Caco-2 (cell line): Measurements from ENCODE around the gene MYO9A. TPM values are rescaled to one million over a fixed set of nuclear protein-coding genes. Genes with fewer than 3 reads are reported as not detected.

Source experiments
- BruUV-seq: library from RNA; stranded (reverse); fragments of 400-500 nt; replicated peaks from 2 replicates; lab custom pipeline; 2021; lab: Mats Ljungman, UMichigan
- CTCF ChIA-PET: fragments of 300-600 bp; sonication (Branson Sonifier 250); formaldehyde crosslinking; loops from one replicate; lab custom pipeline; 2022; ENCODE audit warnings: antibody characterized with exemption; lab: Charles Lee
- POLR2A ChIA-PET: fragments of 300-600 bp; sonication (Branson Sonifier 250); formaldehyde crosslinking; loops from one replicate; lab custom pipeline; 2022; ENCODE audit warnings: antibody characterized with exemption; lab: Charles Lee
- DNase-seq, 2 experiments: peaks; one replicate each; pipeline versions ENCODE4 v3.0.0 to v3.0.0-alpha.2; 2020 to 2022
- H3K27me3 ChIP-seq: replicated peaks from 2 replicates; pipeline ENCODE4 v1.6.0; 2011; ENCODE audit warnings: low read length; ENCODE audit not compliant: control insufficient read depth, insufficient read depth
- H3K36me3 ChIP-seq: 2 replicates; pipeline ENCODE4 v1.5.1; 2011; ENCODE audit warnings: low read length; ENCODE audit not compliant: control insufficient read depth, insufficient read depth
- H3K4me1 ChIP-seq: fragments of 250-450 bp; sonication (Bioruptor Pico); 2 replicates; pipeline ENCODE4 v1.5.1; 2020; ENCODE audit warnings: mild to moderate bottlenecking
- H3K4me3 ChIP-seq: 2 replicates; pipeline ENCODE4 v1.5.1; 2011; ENCODE audit warnings: low read depth, mild to moderate bottlenecking, control low read depth, low read length
- H3K9me3 ChIP-seq: fragments of 250-450 bp; sonication (Bioruptor Pico); 2 replicates; pipeline ENCODE4 v1.5.1; 2020; ENCODE audit warnings: mild to moderate bottlenecking, moderate library complexity
- H3K27ac Mint-ChIP-seq: one replicate; pipeline ENCODE4 v1.8.0; 2022; ENCODE audit warnings: mixed read lengths; ENCODE audit not compliant: unreplicated experiment
- H3K27me3 Mint-ChIP-seq: one replicate; pipeline ENCODE4 v1.8.0; 2022; ENCODE audit warnings: mixed read lengths; ENCODE audit not compliant: insufficient read depth, unreplicated experiment
- H3K36me3 Mint-ChIP-seq: one replicate; pipeline ENCODE4 v1.8.0; 2022; ENCODE audit warnings: mild to moderate bottlenecking, mixed read lengths; ENCODE audit not compliant: insufficient read depth, unreplicated experiment
- H3K4me1 Mint-ChIP-seq: one replicate; pipeline ENCODE4 v1.8.0; 2022; ENCODE audit warnings: low read depth, mixed read lengths; ENCODE audit not compliant: unreplicated experiment
- H3K4me3 Mint-ChIP-seq: one replicate; pipeline ENCODE4 v1.8.0; 2022; ENCODE audit warnings: mild to moderate bottlenecking, moderate library complexity, mixed read lengths; ENCODE audit not compliant: unreplicated experiment
- H3K9me3 Mint-ChIP-seq: one replicate; pipeline ENCODE4 v1.8.0; 2022; ENCODE audit warnings: mixed read lengths; ENCODE audit not compliant: unreplicated experiment
- intact Hi-C: fragments of 100-400 bp; cut with micrococcal nuclease; formaldehyde crosslinking; loops from one replicate; pipeline ENCODE4 v1.10.0; 2022; ENCODE audit not compliant: unreplicated experiment
- total RNA-seq: library from RNA; stranded (reverse); gene quantifications from 2 replicates; pipeline ENCODE4 v1.2.3, GENCODE V29; 2022
- TF ChIP-seq, protein P1 (sequence below), 2 experiments: fragments of 200-600 bp in 1 of 2; IDR thresholded peaks; 1 replicate in 1 of 2; 2 replicates in 1 of 2; pipeline versions ENCODE4 v1.5.1 to v1.8.0; 2011 to 2022; ENCODE audit warnings: antibody characterized with exemption in 1 of 2, control low read depth in 1 of 2, inconsistent platforms in 1 of 2, low read depth in 1 of 2, low read length in 1 of 2, mild to moderate bottlenecking in 1 of 2, moderate library complexity in 1 of 2; ENCODE audit not compliant: insufficient read depth in 1 of 2, severe bottlenecking in 1 of 2, unreplicated experiment in 1 of 2

The MYO9A gene
- total RNA-seq, 1 experiment from 2014 or later: 71.9 TPM

DNA sequence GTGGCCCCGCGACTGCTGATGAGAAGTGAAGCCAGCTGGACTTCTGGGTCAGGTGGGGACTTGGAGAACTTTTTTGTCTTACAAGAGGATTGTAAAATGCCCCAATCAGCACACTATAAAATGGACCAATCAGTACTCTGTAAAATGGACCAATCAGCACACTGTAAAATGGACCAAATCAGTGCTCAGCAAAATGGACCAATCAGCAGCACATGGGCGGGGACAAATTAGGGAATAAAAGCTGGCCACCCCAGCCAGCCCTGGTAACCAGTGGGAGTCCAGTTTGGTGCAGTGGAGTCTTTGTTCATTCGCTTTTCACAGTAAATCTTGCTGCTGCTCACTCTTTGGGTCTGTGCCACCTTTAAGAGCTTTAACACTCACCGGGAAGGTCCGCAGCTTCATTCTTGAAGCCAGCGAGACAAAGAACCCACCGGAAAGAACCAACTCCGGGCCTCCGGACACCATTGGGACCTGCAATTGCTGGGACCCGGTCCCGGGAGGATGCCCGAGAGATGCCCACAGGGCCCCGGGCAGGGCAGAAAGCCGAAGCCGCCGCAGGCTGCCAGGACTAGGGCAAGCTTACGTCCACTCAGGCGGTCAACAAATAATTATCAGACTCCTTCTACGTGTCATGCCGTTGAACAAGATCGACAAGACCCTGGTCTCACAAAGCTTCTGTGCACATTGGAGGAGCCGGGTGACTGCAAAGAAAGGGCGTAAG, 315.9 kb downstream of the MYO9A start:
- Mint-ChIP-seq H3K9me3 (no peaks in the 10 kb centered on the region), H3K4me1 (no peaks in the 10 kb centered on the region), H3K27me3 (no peaks in the 10 kb centered on the region), H3K4me3 (no peak overlapping the region), H3K27ac (no peak overlapping the region), H3K36me3 (no peaks in the 10 kb centered on the region)
- ChIA-PET CTCF (interaction anchor here (0.6 to 1.6 kb wide), 5 partner anchors 23 to 336 kb away, joined by 3 to 9 read pairs (median 5); no protein-coding TSS in a partner anchor), POLR2A (no interaction called here)
- H3K4me3 ChIP-seq: no peak overlapping the region
- no peaks in the 10 kb centered on the region for H3K9me3 ChIP-seq
- intact Hi-C loops: loop anchor here (1.0 to 10.0 kb wide), 6 partner anchors 49 to 687 kb away; partner anchors contain the start of gene THSD4
- H3K27me3 ChIP-seq: no peaks in the 10 kb centered on the region
- no peaks in the 10 kb centered on the region for H3K36me3 ChIP-seq
- H3K4me1 ChIP-seq: no peaks in the 10 kb centered on the region
- DNase-seq: no peak
- TF ChIP-seq, protein P1, sequence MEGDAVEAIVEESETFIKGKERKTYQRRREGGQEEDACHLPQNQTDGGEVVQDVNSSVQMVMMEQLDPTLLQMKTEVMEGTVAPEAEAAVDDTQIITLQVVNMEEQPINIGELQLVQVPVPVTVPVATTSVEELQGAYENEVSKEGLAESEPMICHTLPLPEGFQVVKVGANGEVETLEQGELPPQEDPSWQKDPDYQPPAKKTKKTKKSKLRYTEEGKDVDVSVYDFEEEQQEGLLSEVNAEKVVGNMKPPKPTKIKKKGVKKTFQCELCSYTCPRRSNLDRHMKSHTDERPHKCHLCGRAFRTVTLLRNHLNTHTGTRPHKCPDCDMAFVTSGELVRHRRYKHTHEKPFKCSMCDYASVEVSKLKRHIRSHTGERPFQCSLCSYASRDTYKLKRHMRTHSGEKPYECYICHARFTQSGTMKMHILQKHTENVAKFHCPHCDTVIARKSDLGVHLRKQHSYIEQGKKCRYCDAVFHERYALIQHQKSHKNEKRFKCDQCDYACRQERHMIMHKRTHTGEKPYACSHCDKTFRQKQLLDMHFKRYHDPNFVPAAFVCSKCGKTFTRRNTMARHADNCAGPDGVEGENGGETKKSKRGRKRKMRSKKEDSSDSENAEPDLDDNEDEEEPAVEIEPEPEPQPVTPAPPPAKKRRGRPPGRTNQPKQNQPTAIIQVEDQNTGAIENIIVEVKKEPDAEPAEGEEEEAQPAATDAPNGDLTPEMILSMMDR (IDR thresholded peaks at IDR 0.05; ENCODE audit: insufficient read depth in 1 of 2, low read depth in 1 of 2, low read length in 1 of 2, severe bottlenecking in 1 of 2, unreplicated experiment in 1 of 2): no peak
- BruUV-seq: no TSS peak

DNA sequence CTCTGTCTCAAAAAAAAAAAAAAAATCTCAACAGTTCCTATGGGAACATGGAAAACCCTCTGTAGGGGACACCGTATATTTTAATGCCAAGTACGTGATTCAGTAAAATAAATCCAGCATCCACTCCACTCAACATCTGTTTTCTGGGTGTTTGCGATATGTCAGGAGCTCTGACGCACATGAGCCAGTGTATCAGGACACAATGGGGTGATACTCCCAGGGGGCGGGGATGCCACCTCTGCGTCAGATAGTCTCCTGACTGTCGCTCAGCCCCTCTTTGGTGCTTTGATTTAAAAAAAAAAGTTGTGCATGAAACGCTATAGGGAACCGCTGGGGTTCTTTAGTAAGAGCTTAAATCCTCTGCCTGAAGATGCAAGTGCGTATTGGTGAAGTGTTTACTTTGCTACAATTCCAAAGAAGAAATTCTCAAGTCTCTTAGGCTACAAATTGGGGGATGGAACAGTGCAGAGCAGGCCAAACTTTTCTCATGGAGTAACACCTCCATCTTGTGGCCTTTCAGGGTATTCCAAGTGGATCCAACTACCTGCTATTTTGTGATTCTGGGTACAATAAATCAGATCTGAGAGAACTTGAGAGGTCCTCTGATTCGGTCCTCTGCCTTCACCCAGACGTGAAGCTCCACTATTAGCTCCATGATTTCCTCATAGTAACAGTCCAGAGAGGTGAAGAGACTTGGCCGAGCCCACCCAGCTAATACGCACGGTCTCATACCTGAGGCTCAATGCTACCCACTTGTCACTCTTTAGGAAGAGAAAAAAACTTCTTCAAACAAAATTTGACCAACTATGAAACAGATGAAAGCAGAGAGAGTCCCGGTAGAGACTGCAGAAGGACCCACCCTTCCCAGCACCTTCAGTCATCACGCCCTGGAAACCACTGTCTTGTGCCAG, 316.9 kb downstream of the MYO9A start:
- Mint-ChIP-seq H3K4me1 (no peaks in the 10 kb centered on the region), H3K4me3 (no peak overlapping the region), H3K27me3 (no peaks in the 10 kb centered on the region), H3K36me3 (no peaks in the 10 kb centered on the region), H3K9me3 (no peaks in the 10 kb centered on the region), H3K27ac (no peak overlapping the region)
- intact Hi-C loops: loop anchor here (1.0 to 10.0 kb wide), 6 partner anchors 48 to 686 kb away; partner anchors contain the start of gene THSD4
- H3K4me1 ChIP-seq: no peaks in the 10 kb centered on the region
- ChIA-PET POLR2A (no interaction called here), CTCF (interaction anchor here (0.6 to 1.6 kb wide), 4 partner anchors 11 to 268 kb away, joined by 3 to 9 read pairs (median 4); no protein-coding TSS in a partner anchor)
- DNase-seq: peak in 1 of 2 experiments; percentile 72
- no peaks in the 10 kb centered on the region for H3K27me3 ChIP-seq
- H3K36me3 ChIP-seq: no peaks in the 10 kb centered on the region
- no peak overlapping the region for H3K4me3 ChIP-seq
- TF ChIP-seq, protein P1 (IDR thresholded peaks at IDR 0.05; ENCODE audit: insufficient read depth in 1 of 2, low read depth in 1 of 2, low read length in 1 of 2, severe bottlenecking in 1 of 2, unreplicated experiment in 1 of 2): peak; percentile 80 to 91
- no TSS peak for BruUV-seq
- no peaks in the 10 kb centered on the region for H3K9me3 ChIP-seq

DNA sequence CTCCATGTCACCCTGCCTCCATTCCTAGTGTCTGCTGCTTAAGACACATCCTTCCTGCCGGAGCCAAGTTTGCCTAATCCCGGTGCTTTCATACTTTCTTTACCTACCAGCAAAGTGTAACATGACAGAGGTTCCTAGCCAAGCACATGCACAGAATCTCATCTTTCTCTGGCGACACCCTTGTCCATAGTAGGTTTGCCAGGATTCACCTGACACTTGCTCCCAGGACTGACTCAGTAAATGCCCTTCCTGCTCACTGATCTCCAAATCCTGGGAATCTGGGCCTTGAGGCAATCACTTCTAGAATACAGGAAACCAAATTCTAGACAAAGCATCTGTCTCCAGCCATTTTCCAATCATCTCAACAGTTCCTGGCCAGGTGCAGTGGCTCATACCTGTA, 317.8 kb downstream of the MYO9A start:
- TF ChIP-seq, protein P1 (IDR thresholded peaks at IDR 0.05; ENCODE audit: insufficient read depth in 1 of 2, low read depth in 1 of 2, low read length in 1 of 2, severe bottlenecking in 1 of 2, unreplicated experiment in 1 of 2): no peak
- Histone ChIP-seq H3K27me3 (no peaks in the 10 kb centered on the region), H3K4me1 (no peaks in the 10 kb centered on the region), H3K9me3 (no peaks in the 10 kb centered on the region), H3K4me3 (no peak overlapping the region), H3K36me3 (no peaks in the 10 kb centered on the region)
- CTCF ChIA-PET: interaction anchor here (0.6 to 1.6 kb wide), 2 partner anchors 56 to 268 kb away, joined by 3 to 9 read pairs; no protein-coding TSS in a partner anchor
- POLR2A ChIA-PET: no interaction called here
- no TSS peak for BruUV-seq
- no peak for DNase-seq
- no peaks in the 10 kb centered on the region for H3K27me3 Mint-ChIP-seq
- intact Hi-C loops: loop anchor here (2.0 to 10.0 kb wide), 4 partner anchors 47 to 685 kb away; partner anchors contain the start of gene THSD4
- H3K4me3 Mint-ChIP-seq: no peak overlapping the region
- H3K9me3 Mint-ChIP-seq: no peaks in the 10 kb centered on the region
- no peak overlapping the region for H3K27ac Mint-ChIP-seq
- no peaks in the 10 kb centered on the region for H3K4me1 Mint-ChIP-seq
- H3K36me3 Mint-ChIP-seq: no peaks in the 10 kb centered on the region
